GM21423 (cell line): ENCODE data around the gene CNN1.

ENCODE experiments used
- ATAC-seq: cut with Tn5 transposase; IDR thresholded peaks from one replicate; pipeline ENCODE4 v1.9.1; 2021; ENCODE audit warnings: mild to moderate bottlenecking, moderate library complexity; ENCODE audit not compliant: unreplicated experiment

CNN1 gene

DNA sequence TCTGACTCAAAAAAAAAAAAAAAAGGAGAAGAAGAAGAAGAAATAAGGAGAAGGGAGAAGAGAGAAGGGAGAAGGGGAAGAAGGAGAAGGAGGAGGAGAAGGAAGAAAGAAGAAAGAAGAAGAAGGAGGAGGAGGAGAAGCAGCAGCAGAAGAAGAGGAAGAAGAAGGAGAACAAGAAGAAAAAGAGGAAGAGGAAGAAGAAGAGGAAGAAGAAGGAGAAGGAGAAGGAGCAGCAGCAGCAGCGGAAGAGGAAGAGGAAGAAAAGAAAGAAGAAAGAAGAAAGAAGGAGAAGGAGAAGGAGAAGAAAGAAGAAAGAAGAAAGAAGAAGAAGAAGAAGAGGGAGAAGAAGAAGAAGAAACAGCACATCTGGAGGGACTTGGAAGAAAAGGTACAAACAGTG lies 4.1 kb upstream of the CNN1 start:
- ATAC-seq = no peak

DNA sequence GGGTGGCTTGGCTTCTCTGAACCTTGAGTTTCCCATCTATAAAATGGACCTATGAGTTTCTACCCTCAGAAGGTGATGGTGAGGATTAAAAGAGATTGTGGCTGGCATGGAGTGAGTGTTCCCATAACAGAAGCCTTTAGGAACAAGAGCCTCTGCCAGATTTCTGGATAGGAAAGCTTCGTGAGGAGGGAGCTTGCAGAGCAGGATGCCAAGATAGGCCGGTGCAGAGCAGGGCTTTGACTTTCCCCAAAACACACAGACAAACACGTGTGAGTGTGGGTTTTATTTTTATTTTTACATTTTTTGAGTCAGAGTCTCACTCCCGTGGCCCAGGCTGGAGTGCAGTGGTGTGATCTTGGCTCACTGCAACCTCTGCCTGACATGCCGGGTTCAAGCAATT lies 3.7 kb upstream of the CNN1 start:
- no peak for ATAC-seq

DNA sequence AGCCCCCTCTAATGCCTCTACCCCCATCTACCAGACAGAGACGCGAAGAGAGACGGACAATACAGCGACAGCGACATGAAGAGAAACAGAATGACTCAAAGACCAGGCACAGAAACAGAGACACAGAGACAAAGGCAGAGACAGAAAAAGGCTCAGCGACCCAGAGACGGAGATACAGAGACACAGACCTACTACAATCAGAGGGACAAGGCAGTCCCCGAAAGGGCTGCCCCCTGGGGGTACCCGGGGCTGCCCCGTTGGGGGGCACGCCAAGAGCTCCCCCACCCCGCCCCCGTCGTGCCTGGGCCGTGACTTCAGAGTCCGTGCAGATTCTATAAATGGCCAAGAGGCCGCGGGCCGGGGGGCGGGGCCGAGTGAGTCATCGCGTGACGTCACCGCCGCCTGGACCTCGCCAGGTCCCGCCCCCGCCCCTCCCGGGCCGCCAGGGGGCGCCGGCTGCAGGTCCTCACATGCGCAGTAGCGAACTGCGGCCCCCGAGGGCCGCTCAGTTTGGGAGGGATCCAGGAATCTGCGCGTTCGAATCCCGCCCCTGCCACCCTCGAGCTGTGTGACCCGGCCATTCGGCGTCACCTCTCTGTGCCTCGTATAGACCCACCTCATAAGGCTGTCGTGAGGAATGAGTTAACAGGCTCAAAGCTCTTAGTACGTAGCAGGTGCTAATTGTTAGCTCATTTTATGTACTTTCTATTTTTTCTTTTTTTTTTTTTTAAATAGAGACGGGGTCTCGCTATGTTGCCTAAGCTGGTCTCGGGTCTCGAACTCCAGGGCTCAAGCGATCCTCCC lies 2.7 kb upstream of the CNN1 start:
- ATAC-seq = peak; percentile 69

- no peak for ATAC-seq
Observed at GRCh38 chr19:11539495-11540365, 1.1 kb downstream of the CNN1 start.

DNA sequence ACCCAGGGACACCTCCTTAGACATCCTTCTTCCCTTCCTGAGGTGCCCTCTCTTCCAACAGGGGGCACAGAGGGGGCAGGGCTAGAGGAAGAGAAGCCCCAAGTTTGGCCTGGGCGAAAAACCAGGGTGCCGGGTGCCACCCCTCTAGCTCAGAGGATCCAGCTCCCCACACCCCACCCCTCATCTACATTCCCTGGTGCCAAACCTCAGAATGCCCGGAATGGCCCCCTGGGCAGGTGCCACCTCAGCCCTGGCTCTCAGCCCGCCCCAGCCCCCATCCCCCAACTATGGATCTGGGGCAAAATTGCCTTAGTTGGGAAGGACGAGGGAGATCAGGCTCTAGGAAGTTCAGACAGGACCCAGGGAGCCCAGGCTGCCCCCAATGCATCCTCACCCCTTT lies 2.0 kb downstream of the CNN1 start:
- ATAC-seq = no peak

- ATAC-seq = no peak
Observed at GRCh38 chr19:11541238-11541637, 2.6 kb downstream of the CNN1 start.

DNA sequence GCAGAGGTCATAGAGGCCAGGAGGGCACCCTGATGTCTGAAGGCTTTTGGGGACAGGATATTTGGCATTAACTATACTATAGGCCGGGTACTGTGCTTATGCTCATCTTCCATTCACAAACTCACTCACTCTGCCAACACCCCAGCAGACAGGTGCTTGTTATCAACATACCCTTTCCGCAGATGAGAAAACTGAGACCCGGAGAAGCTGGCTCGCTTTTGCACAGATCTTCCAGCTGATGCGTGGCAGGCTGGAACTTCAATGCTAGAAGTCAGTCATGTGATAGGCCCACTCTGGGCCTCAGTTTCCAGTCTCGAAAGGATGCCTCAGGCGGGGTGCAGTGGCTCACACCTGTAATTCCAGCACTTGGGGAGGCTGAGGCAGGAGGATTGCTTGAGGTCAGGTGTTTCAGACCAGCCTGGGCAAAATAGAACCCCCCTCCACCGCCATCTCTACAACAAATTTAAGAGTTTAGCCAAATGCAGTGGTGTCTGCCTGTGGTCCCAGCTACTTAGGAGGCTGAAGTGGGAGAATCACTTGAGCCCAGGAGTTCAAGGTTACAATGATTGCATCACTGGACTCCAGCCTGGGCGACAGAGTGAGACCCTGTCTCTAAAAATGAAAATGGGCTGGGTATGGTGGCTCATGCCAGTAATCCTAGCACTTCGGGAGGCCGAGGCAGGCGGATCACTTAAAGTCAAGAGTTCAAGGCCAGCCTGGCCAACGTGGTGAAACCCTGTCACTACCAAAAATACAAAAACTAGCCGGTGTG lies 9.5 kb downstream of the CNN1 start:
- no peak for ATAC-seq

GRCh38 chr19:11549386-11549953 lies 10.8 kb downstream of the CNN1 start:
- no peak for ATAC-seq

DNA sequence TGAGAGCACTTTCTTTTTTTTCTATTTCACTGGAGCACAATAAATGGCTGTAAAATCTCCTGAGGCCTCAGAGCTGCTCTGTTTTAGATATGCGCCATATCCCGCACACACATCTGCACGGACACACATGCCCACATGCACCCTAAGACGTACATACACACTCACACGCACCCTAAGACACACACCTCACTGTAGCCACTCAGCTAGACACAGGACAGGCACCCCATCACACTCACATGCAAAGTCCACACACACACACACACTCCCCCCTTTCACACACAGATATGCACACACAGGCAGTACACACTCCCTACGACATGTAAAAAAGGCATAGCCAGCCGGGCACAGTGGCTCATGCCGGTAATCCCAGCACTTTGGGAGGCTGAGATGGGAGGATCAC lies 11.6 kb downstream of the CNN1 start:
- no peak for ATAC-seq

DNA sequence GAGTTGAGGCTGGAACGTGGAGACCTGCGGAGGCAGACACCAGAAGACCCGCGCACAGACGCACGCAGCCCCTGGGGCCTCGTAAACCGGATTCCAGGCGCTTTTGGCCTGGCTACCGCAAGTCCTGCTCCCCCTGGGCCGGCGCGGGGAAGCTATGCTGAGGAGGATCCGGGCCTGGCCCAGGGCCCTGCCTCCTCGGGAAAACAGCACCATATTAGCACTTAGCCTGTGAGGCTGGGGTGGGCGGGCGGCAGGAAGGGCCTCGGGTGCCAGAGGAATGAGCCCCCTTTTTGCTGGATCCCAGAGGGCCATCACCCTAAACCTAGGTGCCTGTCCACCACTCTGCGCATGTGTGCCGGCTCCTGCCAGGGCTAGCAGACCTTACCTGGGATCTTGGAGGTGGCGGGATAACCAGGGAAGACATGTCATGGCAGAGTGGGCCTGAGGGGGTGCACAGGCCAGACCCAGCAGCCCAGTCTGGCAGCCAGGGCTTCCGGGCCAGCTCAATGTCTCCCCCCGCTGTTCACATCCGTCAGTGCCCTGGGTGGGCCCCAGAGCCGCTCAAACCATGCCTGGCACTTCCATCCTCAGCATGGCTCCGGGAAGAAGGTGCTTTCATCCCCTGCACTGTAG lies 13.1 kb downstream of the CNN1 start:
- no peak for ATAC-seq

GRCh38 chr19:11552666-11553372 lies 14.2 kb downstream of the CNN1 start:
- no peak for ATAC-seq

GRCh38 chr19:11554160-11554559 lies 15.5 kb downstream of the CNN1 start:
- no peak for ATAC-seq

DNA sequence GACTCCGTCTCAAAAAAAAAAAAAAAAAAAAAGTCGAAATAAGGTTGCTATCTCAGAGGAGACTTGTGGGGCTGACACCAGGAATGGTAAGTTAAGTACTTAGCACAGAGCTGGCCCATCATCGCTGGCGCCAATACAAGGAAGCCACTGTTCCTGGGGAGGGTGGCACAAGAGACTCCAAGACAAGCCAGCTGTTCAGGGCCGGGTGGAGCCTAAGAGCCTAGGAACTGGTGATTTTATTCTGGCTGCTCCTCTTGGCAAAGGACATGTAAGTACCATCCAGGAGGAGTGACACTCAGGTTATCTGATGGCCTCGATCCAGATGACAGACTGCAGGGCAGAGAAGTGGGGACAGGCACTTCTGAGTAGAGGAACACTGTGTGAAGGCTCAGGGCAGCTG lies 16.6 kb downstream of the CNN1 start:
- ATAC-seq = no peak

GRCh38 chr19:11556634-11557420 lies 18.2 kb downstream of the CNN1 start:
- ATAC-seq = no peak

DNA sequence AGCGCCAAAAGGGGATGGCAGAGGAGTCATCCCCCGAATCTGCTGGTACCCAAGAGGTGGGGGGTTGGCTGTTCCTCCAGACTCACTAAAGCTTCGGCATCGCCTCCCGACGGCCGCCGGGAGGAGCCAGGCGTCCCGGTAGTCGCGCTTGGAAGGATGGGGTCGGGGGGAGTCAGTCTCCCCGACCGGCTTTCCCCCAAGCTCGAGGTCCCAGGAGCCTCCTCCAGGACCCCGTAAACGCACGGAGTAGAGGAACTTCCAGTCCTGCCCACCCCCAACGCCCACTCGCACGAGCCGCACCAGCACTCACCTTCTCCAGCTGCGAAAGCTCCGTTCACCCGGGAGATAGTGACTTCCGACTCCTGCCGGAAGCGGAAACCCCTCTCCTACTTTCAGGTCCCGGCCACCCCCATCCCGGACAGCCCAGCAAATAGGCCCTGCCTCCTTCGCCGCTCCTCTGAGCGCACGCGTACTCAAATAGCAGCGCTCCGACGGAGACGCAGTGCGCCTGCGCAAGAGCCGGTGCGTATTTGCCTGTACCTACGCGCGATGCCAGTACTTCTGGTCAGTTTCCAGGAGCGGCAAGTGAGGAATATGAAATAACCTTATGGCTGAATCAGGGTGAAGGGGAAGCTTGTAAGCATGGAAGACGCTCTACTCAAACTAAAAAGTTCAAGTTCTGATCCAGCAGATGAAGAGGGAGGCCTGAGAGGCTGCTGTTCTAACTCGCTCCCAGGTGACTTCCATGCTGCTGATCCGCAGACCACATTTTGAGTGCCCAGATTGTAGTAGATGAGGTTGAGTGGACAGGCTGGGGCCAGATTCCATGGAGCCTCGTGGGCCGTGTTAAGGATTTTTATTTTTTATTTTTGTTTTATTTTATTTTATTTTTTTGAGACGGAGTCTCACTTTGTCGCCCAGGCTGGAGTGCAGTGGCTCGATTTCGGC lies 20.5 kb downstream of the CNN1 start, which contains the start of gene ELOF1:
TSS of gene ELOF1 (minus strand) at position 350 of the 948 bp plus-strand sequence. CDS start 4,883 bp downstream, outside the sequence.
- peak; percentile 74 for ATAC-seq

DNA sequence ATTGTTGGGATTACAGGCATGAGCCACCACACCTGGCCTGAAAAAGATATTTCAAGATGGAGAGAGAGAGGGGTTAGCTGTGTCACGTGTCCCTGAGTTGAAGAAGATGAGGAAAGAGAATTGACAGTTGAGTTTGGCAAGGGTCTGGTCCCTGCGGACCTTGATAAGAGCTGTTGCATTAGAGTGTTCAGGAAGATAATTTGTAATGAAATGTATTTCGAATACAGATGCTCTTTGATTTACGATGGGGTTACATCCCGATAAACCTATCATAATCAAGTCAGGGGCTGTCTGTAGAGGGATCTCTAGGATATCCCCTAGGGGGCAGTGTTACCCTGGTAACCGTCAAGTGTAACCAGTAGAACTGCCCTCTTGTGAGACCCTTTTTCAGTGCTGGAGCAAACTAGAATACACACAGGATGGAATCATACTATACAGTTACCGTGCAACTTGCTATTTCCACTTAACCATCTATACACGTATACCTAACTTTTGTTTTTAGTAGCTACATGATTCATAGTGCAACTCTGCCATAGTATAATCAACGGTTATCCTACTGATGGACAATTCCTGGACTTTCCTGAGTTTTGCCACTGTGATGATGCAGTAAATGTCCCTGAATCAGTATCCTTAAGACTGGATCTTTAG lies 21.9 kb downstream of the CNN1 start:
- ATAC-seq = no peak

GRCh38 chr19:11563532-11563931 lies 24.9 kb downstream of the CNN1 start:
- no peak for ATAC-seq
